ENCODE measurements around the gene SUMF2. TPM values are rescaled to one million over a fixed set of nuclear protein-coding genes. Genes with fewer than 3 reads are reported as not detected.
A peak's percentile ranks its signal among the peaks of the same experiment; 100 is the strongest.
"Not testable (repeated sequence)": the region's sequence is repeated elsewhere in the genome, so short reads cannot be mapped to it uniquely, and the experiment has no call there.

The SUMF2 gene
- 91.3 TPM for total RNA-seq

- FAIRE-seq (no peak), DNase-seq (ENCODE audit: low spot score in 2 of 2) (peak; percentile 90 to 91)
These were observed at the start of gene SUMF2 for GRCh38 chr7:56063882-56064625. Gene SUMF2, plus strand, starts transcription at chr7:56064286. Its CDS starts 26 bp downstream, at chr7:56064312.

GRCh38 chr7:56017015-56017414, 47.1 kb upstream of the SUMF2 start:
- FAIRE-seq; DNase-seq (ENCODE audit: low spot score in 2 of 2): not testable (repeated sequence)

- DNase-seq (ENCODE audit: low spot score in 2 of 2) (no peak), FAIRE-seq (no peak)
These were observed 44.6 kb upstream of the SUMF2 start for GRCh38 chr7:56019501-56019900.

- FAIRE-seq (no peak), DNase-seq (ENCODE audit: low spot score in 2 of 2) (no peak)
These were observed 40.6 kb upstream of the SUMF2 start for GRCh38 chr7:56023500-56023899.

- FAIRE-seq (no peak), DNase-seq (ENCODE audit: low spot score in 2 of 2) (no peak)
These were observed 37.5 kb upstream of the SUMF2 start for GRCh38 chr7:56026538-56026937.

GRCh38 chr7:56028942-56029630, 35.0 kb upstream of the SUMF2 start:
- FAIRE-seq (no peak), DNase-seq (ENCODE audit: low spot score in 2 of 2) (no peak)

- DNase-seq (ENCODE audit: low spot score in 2 of 2) (no peak), FAIRE-seq (no peak)
These were observed 33.7 kb upstream of the SUMF2 start for GRCh38 chr7:56030340-56030739.

GRCh38 chr7:56031556-56031955, 32.5 kb upstream of the SUMF2 start:
- not testable (repeated sequence) for FAIRE-seq; DNase-seq (ENCODE audit: low spot score in 2 of 2)

- not testable (repeated sequence) for FAIRE-seq
These were observed 31.5 kb upstream of the SUMF2 start for GRCh38 chr7:56032578-56032977.

GRCh38 chr7:56033671-56034432, 30.2 kb upstream of the SUMF2 start:
- peak in 1 of 2 donors; percentile 64 for DNase-seq (ENCODE audit: low spot score in 2 of 2)
- FAIRE-seq: no peak

More at GRCh38 chr7:56032578-56032977, 31.5 kb upstream of the SUMF2 start:
- not testable (repeated sequence) for DNase-seq (ENCODE audit: low spot score in 2 of 2)

- FAIRE-seq (no peak), DNase-seq (ENCODE audit: low spot score in 2 of 2) (no peak)
These were observed 23.4 kb upstream of the SUMF2 start for GRCh38 chr7:56040730-56041129.

- not testable (repeated sequence) for DNase-seq (ENCODE audit: low spot score in 2 of 2); FAIRE-seq
These were observed 18.3 kb upstream of the SUMF2 start for GRCh38 chr7:56045758-56046157.

- DNase-seq (ENCODE audit: low spot score in 2 of 2) (no peak), FAIRE-seq (no peak)
These were observed 17.2 kb upstream of the SUMF2 start for GRCh38 chr7:56046721-56047445.

GRCh38 chr7:56047446-56048116, 16.5 kb upstream of the SUMF2 start:
- FAIRE-seq: not testable (repeated sequence)

GRCh38 chr7:56048245-56048644, 15.8 kb upstream of the SUMF2 start:
- FAIRE-seq (no peak), DNase-seq (ENCODE audit: low spot score in 2 of 2) (no peak)

More at GRCh38 chr7:56047446-56048116, 16.5 kb upstream of the SUMF2 start:
- not testable (repeated sequence) for DNase-seq (ENCODE audit: low spot score in 2 of 2)

- not testable (repeated sequence) for DNase-seq (ENCODE audit: low spot score in 2 of 2); FAIRE-seq
These were observed 15.3 kb upstream of the SUMF2 start for GRCh38 chr7:56048763-56049162.

GRCh38 chr7:56051053-56051338, 13.1 kb upstream of the SUMF2 start:
- DNase-seq (ENCODE audit: low spot score in 2 of 2): peak in 1 of 2 donors; percentile 39
- FAIRE-seq: no peak

GRCh38 chr7:56051339-56052191, 12.5 kb upstream of the SUMF2 start, which contains the start of the genes CCT6A and PSPH:
Gene CCT6A, plus strand, starts transcription at chr7:56051765. Its CDS starts 84 bp downstream, at chr7:56051849.
Gene PSPH, minus strand, starts transcription at chr7:56051444. Its CDS starts 30,232 bp downstream, at chr7:56021212.
- DNase-seq (ENCODE audit: low spot score in 2 of 2) (peak; percentile 97 to 98), FAIRE-seq (no peak)

GRCh38 chr7:56053379-56053778, 10.7 kb upstream of the SUMF2 start:
- DNase-seq (ENCODE audit: low spot score in 2 of 2): no peak
- no peak for FAIRE-seq
